Right renal pelvis (tissue), 4 donors: ENCODE measurements around the gene NOP9. TPM values are rescaled to one million over a fixed set of nuclear protein-coding genes. Genes with fewer than 3 reads are reported as not detected.
A peak's percentile ranks its signal among the peaks of the same experiment; 100 is the strongest.

Experiments used
- DNase-seq, 4 donors: peaks; one replicate each; pipeline ENCODE4 v3.0.0-alpha.2; 2013; ENCODE audit warnings: low read depth in 4 of 4, low spot score in 3 of 4, missing footprints in 1 of 4
- polyA plus RNA-seq, 4 donors: library from polyadenylated mRNA; unstranded; fragments of 120-200 nt; gene quantifications; one replicate each; pipeline ENCODE4 v1.2.1, GENCODE V29; 2013; ENCODE audit not compliant: insufficient read length in 4 of 4

NOP9 gene
- polyA plus RNA-seq = 10 to 100 TPM; 26.7 to 27.7 (median 27.0) TPM

- peak; percentile 79 to 90 (median 86) for DNase-seq
Measured at GRCh38 chr14:24299255-24300191, at the start of gene NOP9, which contains the start of gene DHRS1. Gene NOP9 (plus strand): TSS chr14:24299850. CDS start chr14:24299955, 105 bp downstream. Gene DHRS1 (minus strand): TSS chr14:24299780. CDS start chr14:24299106, 674 bp downstream.

DNA sequence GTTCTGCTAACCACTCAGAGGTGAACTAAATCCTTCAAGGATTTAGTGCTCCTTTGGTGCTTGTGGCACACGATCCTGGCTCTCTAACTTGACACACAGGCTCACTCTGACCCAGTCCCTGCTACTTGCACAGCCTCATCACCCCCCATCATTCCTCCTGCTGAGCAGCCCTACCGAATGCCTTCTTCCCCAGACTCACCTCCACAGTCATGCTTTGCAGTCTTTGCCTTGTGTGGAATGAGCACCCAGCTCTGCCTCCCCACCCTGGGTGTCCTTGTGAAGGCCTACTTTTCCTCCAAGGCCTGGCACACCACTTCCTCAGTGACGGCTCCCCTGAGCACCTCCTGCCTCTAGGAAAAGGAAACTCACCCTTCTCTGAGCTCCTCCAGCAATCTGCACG lies 49.3 kb upstream of the NOP9 start:
- no peak for DNase-seq

DNA sequence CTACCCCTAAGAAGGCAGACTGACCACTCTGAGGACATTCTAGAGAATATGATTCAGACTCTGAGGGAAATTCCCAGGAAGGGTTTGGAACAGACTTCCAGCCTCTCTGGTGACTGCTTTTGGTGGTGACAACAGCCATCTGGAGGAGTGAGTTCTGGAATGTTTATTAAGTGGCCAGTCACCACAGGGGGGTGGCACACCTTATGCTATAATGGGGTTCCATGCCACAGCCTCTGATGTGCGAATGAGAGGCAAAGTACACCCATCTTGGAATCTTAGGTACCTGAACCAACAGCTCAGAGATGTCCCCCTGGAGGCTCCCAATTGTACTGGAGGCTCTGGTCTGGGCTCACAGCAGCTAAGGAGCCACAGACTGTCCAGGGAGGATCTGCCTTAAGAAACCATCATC lies 47.8 kb upstream of the NOP9 start:
- DNase-seq = no peak

- no peak for DNase-seq
Measured at GRCh38 chr14:24252289-24253124, 47.1 kb upstream of the NOP9 start.

- no peak for DNase-seq
Measured at GRCh38 chr14:24253936-24254335, 45.7 kb upstream of the NOP9 start.

DNA sequence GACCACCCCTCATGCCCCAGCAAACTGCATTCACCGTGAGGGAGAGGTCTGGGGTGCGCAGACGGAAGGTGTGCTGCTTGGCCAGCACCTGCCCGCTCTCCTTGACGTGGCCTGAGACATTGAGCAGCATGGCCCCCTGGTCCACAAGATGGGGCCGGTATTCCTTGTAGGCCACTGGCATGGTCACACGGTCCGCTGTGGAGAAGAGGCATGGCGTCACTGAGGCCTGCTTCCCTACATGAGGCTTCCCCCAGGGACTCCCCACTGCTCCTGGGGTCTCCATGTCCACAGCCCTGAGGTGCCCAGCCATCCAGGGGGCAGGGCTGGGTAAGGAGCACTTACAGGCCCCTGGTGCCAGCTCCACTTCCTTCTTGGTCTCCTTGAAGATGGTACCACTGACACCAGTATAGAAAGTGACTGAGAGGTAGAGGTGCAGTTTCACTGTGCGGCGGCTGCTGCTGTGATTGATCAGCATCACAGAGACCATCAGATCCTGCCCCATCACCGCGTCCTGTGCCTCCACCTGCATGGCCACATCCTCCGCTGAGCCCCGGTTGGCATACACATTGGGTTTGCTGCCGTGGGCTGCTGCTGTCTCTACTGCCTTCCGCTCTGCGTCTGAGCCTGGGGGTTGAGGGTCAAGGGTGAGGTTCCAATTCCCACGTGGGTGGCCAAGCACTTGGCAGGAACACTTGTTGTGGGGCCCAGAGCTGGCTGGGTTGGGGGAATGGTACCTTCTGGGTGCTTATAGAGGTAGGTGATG lies 44.8 kb upstream of the NOP9 start:
- DNase-seq = no peak

DNA sequence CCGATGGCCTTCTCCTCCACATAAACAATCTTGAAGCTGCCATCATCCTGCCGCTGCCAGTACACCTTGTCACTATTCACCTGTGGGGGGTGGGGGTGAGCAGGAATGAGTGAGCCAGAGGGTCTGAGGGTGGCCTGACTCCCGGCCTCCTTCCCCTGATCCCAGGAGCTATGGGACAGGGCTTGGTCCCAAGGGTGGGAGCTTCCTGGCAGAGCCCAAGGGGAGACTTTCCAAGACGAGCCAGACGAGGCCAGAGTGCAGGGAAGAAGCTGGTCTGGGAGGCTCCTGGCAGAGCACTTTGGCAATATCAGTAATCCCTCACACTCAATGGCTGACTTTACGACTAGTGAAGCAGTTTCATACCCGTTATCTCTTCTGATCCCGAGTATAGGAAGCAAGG lies 44.2 kb upstream of the NOP9 start:
- no peak for DNase-seq

GRCh38 chr14:24255931-24256711 lies 43.5 kb upstream of the NOP9 start:
- DNase-seq = no peak

- DNase-seq = no peak
Measured at GRCh38 chr14:24256960-24257359, 42.7 kb upstream of the NOP9 start.

DNA sequence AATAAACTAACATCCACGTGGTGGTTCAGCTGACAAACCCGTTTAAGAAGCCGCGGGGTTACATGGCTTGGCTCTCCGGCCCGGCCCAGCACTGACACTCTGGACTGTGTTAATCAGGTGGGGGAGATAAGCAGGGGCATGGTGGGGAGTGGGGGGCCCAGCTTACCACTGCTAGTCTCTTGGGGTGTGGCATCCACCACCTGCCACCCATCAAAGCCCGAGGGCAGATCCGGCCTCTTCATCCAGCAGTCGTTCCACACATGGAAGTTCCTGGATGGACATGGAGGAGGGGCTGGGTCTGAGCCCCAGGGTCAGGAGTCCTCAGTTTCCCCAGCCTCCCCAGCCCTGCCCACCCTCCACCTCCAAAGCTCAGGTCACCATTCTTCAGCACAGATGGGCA lies 41.5 kb upstream of the NOP9 start:
- no peak for DNase-seq

DNA sequence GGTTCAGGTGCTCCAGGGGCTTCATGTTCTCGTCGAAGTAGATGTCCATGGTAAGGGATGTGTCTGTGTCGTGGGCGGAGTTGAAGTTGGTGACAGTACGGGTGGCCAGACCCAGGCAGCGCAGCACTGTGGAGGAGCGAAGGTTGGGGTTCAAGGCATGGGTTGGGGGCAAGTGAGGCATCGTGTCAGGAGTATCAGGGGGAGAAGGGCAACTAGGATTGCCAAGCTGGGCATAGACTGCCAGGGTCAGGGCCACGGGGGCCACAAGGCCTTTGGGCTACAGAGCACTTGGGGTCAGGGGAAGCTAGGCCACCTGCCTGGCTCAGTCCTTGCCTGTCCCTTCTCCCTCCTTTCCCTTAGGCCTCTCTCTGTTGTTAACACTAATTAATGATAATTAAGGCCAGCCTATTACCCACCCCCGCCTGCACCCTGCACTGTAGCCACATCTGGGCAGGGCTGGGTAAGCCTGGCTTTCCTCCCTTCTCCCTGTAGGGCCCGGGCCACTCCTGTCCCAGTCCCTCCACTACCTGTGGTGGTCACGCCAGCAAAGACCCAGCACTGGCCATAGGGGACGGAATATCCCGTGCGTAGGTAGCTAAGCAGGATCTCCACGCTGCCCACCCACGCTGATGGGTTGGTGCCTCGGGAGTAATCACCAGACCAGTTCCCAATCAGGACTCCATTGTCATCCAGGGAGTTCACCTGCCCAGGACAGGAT lies 40.9 kb upstream of the NOP9 start:
- no peak for DNase-seq

- DNase-seq = no peak
Measured at GRCh38 chr14:24259282-24260025, 40.2 kb upstream of the NOP9 start.

DNA sequence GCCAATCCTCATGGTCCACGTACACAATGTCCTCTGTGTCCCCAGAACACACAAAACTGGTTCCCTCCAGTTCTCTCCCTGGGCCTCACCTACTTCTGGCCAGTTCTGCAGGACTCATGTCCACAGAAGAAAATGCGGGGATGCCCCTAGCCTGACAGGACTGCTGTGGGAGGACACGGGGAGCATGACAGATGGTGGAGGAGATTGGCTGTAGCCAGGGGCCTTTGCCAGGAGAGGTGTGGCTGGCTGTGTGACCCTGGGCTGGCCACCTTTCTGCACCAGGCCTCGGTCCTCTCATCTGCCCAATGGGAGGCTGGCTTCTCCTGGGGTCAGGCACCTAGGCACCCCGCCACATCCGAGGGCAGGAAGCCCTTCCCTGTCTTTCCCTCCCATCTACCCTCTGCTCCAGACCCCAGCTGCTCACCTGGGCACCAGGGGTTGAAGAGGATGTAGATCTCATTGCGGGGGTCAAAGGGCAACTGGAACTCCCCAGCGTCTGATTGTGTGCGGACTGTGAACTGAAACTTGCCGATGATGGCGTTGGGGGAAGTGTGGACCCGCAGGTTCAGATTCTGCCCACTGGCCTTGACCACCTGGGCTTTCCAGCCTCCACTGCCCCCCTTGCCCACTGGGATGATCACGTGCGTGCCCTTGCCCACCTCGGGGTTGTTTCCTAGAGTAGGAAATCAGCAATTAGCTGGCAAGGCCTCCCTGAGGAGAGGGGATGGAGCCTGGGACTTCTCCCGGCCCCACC lies 39.4 kb upstream of the NOP9 start:
- no peak for DNase-seq

- no peak for DNase-seq
Measured at GRCh38 chr14:24260780-24261157, 38.9 kb upstream of the NOP9 start.

GRCh38 chr14:24261256-24261968 lies 38.2 kb upstream of the NOP9 start:
- no peak for DNase-seq

DNA sequence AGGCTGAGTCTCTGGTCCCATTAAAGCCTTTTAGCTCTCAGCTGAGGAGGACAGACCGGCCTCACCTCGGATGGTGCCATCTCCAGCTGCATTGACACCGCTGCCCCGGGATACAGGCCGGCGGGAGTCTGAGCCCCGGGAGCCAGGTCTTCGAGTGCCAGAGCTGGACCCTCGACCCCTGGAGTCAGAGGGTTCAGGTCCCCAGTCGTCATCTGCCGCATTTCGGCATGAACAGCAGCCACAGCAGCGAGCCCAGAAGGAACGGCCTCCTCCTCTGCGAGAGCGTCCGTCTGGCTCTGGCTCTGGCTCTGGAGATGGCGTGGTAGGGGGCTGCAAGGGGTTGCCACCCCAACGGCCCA lies 37.7 kb upstream of the NOP9 start:
- DNase-seq = no peak
